Smooth muscle cell (in vitro differentiated cells): ENCODE data around the gene SH3BP1. TPM values are rescaled to one million over a fixed set of nuclear protein-coding genes. Genes with fewer than 3 reads are reported as not detected.

Experiments used
- DNase-seq: peaks from one replicate; lab custom pipeline; 2025; ENCODE audit not compliant: unreplicated experiment; lab: John Stamatoyannopoulos, UW
- H2AFZ ChIP-seq: fragments of 200-600 bp; sonication (generic); 2 replicates; pipeline ENCODE4 v1.6.0; 2016; ENCODE audit warnings: antibody characterized with exemption, low read depth, mild to moderate bottlenecking
- H3F3A ChIP-seq: fragments of 200-600 bp; sonication (generic); 2 replicates; pipeline ENCODE4 v1.6.0; 2017; ENCODE audit warnings: antibody characterized with exemption, low read depth
- H3K27ac ChIP-seq: fragments of 200-600 bp; sonication (generic); 2 replicates; pipeline ENCODE4 v1.5.1; 2016; ENCODE audit warnings: low read depth, mild to moderate bottlenecking
- H3K27me3 ChIP-seq: fragments of 200-600 bp; sonication (generic); 2 replicates; pipeline ENCODE4 v1.6.1; 2016; ENCODE audit warnings: low read depth, mild to moderate bottlenecking
- H3K36me3 ChIP-seq: fragments of 200-600 bp; sonication (generic); 2 replicates; pipeline ENCODE4 v1.5.1; 2016; ENCODE audit warnings: low read depth
- H3K4me1 ChIP-seq: fragments of 200-600 bp; sonication (generic); 2 replicates; pipeline ENCODE4 v1.5.1; 2016; ENCODE audit warnings: low read depth
- H3K4me2 ChIP-seq: fragments of 200-600 bp; sonication (generic); 2 replicates; pipeline ENCODE4 v1.6.0; 2016; ENCODE audit warnings: mild to moderate bottlenecking
- H3K4me3 ChIP-seq: fragments of 200-600 bp; sonication (generic); 2 replicates; pipeline ENCODE4 v1.5.1; 2016; ENCODE audit warnings: mild to moderate bottlenecking
- H3K79me2 ChIP-seq: fragments of 200-600 bp; sonication (generic); 2 replicates; pipeline ENCODE4 v1.6.0; 2016; ENCODE audit warnings: low read depth, mild to moderate bottlenecking
- H3K9ac ChIP-seq: fragments of 200-600 bp; sonication (generic); 2 replicates; pipeline ENCODE4 v1.6.0; 2016; ENCODE audit warnings: low read depth
- H3K9me3 ChIP-seq: fragments of 200-600 bp; sonication (generic); replicated peaks from 2 replicates; pipeline ENCODE4 v1.5.1; 2016; ENCODE audit warnings: low read depth
- H4K20me1 ChIP-seq: fragments of 200-600 bp; sonication (generic); 2 replicates; pipeline ENCODE4 v1.6.0; 2016; ENCODE audit warnings: low read depth
- WGBS: methylation state at CpG from one replicate; pipeline ENCODE4 v1.1.7; 2016; ENCODE audit warnings: low lambda C conversion rate; 5-methylcytosine and 5-hydroxymethylcytosine counted together
- polyA plus RNA-seq: library from polyadenylated mRNA; unstranded; fragments of >200 nt; fragmentation: Nextera tagmentation; extraction: Ambion mirVana; gene quantifications from 2 replicates; pipeline ENCODE4 v1.2.1, GENCODE V29; 2016
- total RNA-seq: library from RNA; depleted of rRNA; stranded (reverse); fragments of >200 nt; gene quantifications from 2 replicates; pipeline ENCODE4 v1.2.3, GENCODE V29; 2014
- TF ChIP-seq, protein P1 (sequence below): fragments of 200-600 bp; sonication (generic); IDR thresholded peaks from 2 replicates; pipeline ENCODE4 v1.5.1; 2017; ENCODE audit warnings: borderline replicate concordance, mild to moderate bottlenecking, antibody characterized with exemption; ENCODE audit not compliant: insufficient read depth, poor library complexity, severe bottlenecking

The SH3BP1 gene
- total and polyA plus RNA-seq, 2 experiments from 2014 or later = 16.6 to 20.4 TPM

DNA sequence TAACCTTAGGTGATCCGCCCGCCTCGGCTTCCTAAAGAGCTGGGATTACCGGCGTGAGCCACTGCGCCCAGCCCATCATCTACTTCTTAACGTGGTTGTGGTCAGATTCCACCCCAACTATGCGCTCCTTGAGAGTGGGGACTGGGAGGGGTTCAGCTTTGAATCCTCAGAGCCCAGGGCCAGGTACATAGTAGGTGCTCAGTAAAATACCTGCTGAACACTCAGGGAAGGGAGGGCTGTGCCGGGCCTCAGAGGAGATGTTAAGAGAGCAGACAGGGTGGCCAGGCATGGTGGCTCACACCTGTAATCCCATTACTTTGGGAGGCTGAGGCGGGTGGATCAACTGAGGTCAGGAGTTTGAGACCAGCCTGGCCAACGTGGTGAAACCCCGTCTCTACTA lies 34.8 kb downstream of the SH3BP1 start:
- H3K4me2 ChIP-seq = peak overlapping the region; percentile 35
- peak overlapping the region; percentile 92 for H3K27ac ChIP-seq
- TF ChIP-seq, protein P1, sequence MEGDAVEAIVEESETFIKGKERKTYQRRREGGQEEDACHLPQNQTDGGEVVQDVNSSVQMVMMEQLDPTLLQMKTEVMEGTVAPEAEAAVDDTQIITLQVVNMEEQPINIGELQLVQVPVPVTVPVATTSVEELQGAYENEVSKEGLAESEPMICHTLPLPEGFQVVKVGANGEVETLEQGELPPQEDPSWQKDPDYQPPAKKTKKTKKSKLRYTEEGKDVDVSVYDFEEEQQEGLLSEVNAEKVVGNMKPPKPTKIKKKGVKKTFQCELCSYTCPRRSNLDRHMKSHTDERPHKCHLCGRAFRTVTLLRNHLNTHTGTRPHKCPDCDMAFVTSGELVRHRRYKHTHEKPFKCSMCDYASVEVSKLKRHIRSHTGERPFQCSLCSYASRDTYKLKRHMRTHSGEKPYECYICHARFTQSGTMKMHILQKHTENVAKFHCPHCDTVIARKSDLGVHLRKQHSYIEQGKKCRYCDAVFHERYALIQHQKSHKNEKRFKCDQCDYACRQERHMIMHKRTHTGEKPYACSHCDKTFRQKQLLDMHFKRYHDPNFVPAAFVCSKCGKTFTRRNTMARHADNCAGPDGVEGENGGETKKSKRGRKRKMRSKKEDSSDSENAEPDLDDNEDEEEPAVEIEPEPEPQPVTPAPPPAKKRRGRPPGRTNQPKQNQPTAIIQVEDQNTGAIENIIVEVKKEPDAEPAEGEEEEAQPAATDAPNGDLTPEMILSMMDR = no peak
- 93% methylated on average over 12 of the region's 12 CpGs for WGBS
- H3K9ac ChIP-seq = no peak overlapping the region
- no peak overlapping the region for H3K4me3 ChIP-seq
- peaks cover 23% of the 10 kb centered on the region for H3K79me2 ChIP-seq
- no peak overlapping the region for H2AFZ ChIP-seq
- H3K36me3 ChIP-seq = no peaks in the 10 kb centered on the region
- peaks cover 3% of the 10 kb centered on the region for H3K4me1 ChIP-seq
- H4K20me1 ChIP-seq = peaks cover 21% of the 10 kb centered on the region
- no peak for DNase-seq
- peaks cover 28% of the 10 kb centered on the region for H3F3A ChIP-seq
- no peaks in the 10 kb centered on the region for H3K27me3 ChIP-seq
- H3K9me3 ChIP-seq = no peaks in the 10 kb centered on the region

DNA sequence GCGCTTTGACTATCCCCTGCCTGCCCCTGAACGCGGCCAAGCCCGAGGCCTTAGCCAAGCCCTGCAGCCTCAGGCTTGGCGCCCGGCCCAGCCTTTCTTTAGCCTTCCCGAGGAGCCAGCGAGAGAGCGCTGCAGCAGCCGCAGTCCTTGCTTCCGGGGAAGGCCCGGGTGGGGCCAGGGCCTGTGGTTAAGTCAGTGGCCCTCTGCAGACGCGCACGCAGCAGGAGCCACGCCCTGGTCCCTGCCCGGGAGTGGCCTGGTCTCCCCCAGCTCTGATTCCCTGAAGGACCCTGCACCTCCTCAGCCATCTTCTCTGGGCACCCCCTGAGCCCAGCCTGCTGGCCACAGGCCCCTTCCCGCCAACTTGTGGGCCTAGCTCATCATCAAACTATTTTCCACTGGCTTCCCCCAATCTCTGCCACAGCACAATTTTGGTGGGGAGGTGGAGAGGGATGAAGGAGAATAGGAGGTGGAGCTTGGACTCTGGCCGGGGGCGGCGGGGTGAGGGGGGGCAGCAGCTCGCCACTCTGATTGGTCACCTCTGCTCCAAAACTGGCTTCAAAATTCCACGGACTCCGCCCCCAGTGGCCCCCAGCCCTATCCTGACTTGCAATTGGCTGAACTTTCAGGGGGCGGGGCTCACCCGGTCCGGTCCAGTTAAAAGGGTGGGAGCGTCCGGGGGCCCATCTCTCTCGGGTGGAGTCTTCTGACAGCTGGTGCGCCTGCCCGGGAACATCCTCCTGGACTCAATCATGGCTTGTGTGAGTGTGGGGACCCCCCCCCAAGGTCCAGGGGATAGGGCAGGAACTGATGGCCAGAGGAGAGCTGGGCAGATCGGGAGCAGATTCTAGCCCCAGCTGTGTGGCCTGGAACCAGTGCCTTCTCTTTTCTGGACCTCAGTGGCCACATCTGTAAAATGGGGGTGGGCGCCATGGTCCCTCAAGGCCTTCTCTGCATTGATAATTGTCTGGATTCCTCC lies 35.8 kb downstream of the SH3BP1 start, which contains the start of gene LGALS1:
Gene LGALS1 (plus strand): TSS at position 686 of the 979 bp plus-strand sequence. CDS start 67 bp downstream, at position 753.
- Histone ChIP-seq H2AFZ (no peak within 1 kb of the TSS), H3K36me3 (no peaks in the 10 kb centered on the region), H3K27me3 (no peaks in the 10 kb centered on the region), H3K4me2 (peak within 1 kb of the TSS; percentile 97), H3K9ac (peak within 1 kb of the TSS; percentile 93), H3K4me1 (peaks cover 3% of the 10 kb centered on the region), H3K9me3 (no peaks in the 10 kb centered on the region), H4K20me1 (peaks cover 31% of the 10 kb centered on the region), H3K4me3 (peak within 1 kb of the TSS; percentile 74), H3F3A (peaks cover 38% of the 10 kb centered on the region), H3K79me2 (peaks cover 23% of the 10 kb centered on the region), H3K27ac (peak within 1 kb of the TSS; percentile 92)
- DNase-seq = peak; percentile 89
- 23% methylated on average over 34 of the region's 34 CpGs for whole genome bisulfite sequencing
- TF ChIP-seq, protein P1 = no peak

DNA sequence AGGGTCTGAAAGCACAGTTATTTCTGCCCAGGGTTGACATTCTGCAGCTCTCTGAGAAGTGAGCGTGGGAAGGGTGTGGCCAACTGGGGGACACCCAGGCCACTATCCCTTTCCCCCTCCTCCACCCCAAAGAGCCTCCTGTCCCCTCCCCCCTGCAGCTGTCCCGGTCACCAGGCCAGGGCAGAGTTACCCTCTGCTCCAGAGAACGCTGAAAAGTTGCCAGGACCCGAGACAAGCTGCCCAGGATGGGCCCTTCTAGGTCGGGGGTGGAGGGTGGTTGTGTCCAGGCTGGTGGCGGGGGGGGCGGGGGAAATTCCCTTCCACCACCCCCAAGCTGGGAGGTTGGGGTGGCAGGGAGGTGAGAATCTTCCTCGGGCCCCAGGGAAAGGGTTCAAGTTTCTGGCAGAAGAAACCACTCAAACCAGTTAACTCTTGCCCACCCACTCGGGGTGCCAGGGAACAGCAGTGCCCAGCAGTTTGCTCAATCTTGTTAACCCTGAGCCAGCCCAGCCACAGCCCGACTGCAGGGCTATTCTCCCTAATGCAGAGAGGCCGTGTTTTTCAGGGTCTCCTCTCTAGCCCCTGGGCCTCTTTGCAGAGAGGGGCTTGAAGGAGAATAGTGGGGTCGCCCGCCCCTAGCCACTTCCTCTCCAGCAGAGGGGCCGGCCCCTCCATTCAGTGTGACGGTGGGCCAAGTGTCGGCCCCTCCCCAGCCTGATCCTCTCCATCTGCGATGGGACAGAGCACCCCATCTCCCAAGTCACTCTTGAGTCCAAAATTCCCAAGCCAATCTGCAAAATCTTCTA lies 36.7 kb downstream of the SH3BP1 start:
- H3K79me2 ChIP-seq = peaks cover 23% of the 10 kb centered on the region
- TF ChIP-seq, protein P1 = no peak
- H3K9me3 ChIP-seq = no peaks in the 10 kb centered on the region
- peaks cover 40% of the 10 kb centered on the region for H4K20me1 ChIP-seq
- peak overlapping the region; percentile 92 for H3K27ac ChIP-seq
- 21% methylated on average over 10 of the region's 17 CpGs for WGBS
- DNase-seq = no peak
- no peaks in the 10 kb centered on the region for H3K36me3 ChIP-seq
- peaks cover 3% of the 10 kb centered on the region for H3K4me1 ChIP-seq
- H3K4me3 ChIP-seq = peak overlapping the region; percentile 74
- peak overlapping the region; percentile 97 for H3K4me2 ChIP-seq
- no peak overlapping the region for H2AFZ ChIP-seq
- H3K27me3 ChIP-seq = no peaks in the 10 kb centered on the region
- H3K9ac ChIP-seq = peak overlapping the region; percentile 93
- peaks cover 45% of the 10 kb centered on the region for H3F3A ChIP-seq
